Calu3 (cell line): Measurements from ENCODE around the gene SKIC8. TPM values are rescaled to one million over a fixed set of nuclear protein-coding genes. Genes with fewer than 3 reads are reported as not detected.

ENCODE experiments used
- BruUV-seq: library from RNA; stranded (reverse); fragments of 400-500 nt; replicated peaks from 2 replicates; lab custom pipeline; 2021; lab: Mats Ljungman, UMichigan
- CTCF ChIA-PET: fragments of 300-600 bp; sonication (Branson Sonifier 250); formaldehyde crosslinking; loops from one replicate; lab custom pipeline; 2022; ENCODE audit warnings: antibody characterized with exemption; lab: Charles Lee
- DNase-seq: peaks from one replicate; pipeline ENCODE4 v3.0.0; 2022
- H3K27ac Mint-ChIP-seq: one replicate; pipeline ENCODE4 v1.8.0; 2022; ENCODE audit warnings: mixed read lengths; ENCODE audit not compliant: unreplicated experiment
- H3K27me3 Mint-ChIP-seq: one replicate; pipeline ENCODE4 v1.8.0; 2022; ENCODE audit warnings: mixed read lengths; ENCODE audit not compliant: unreplicated experiment
- H3K36me3 Mint-ChIP-seq: one replicate; pipeline ENCODE4 v1.8.0; 2022; ENCODE audit warnings: mild to moderate bottlenecking, moderate library complexity, mixed read lengths; ENCODE audit not compliant: insufficient read depth, unreplicated experiment
- H3K4me1 Mint-ChIP-seq: one replicate; pipeline ENCODE4 v1.8.0; 2022; ENCODE audit warnings: mild to moderate bottlenecking, low read depth, mixed read lengths; ENCODE audit not compliant: unreplicated experiment
- H3K4me3 Mint-ChIP-seq: one replicate; pipeline ENCODE4 v1.8.0; 2022; ENCODE audit warnings: mild to moderate bottlenecking, low read depth, moderate library complexity, mixed read lengths; ENCODE audit not compliant: unreplicated experiment
- H3K9me3 Mint-ChIP-seq: one replicate; pipeline ENCODE4 v1.8.0; 2022; ENCODE audit warnings: low read depth, mixed read lengths; ENCODE audit not compliant: unreplicated experiment
- intact Hi-C: fragments of 100-400 bp; cut with micrococcal nuclease; formaldehyde crosslinking; loops from one replicate; pipeline ENCODE4 v1.10.0; 2022; ENCODE audit not compliant: unreplicated experiment
- total RNA-seq: library from RNA; stranded (reverse); gene quantifications from 2 replicates; pipeline ENCODE4 v1.2.3, GENCODE V29; 2022
- TF ChIP-seq, protein P1 (sequence below): fragments of 200-600 bp; IDR thresholded peaks from one replicate; pipeline ENCODE4 v1.8.0; 2022; ENCODE audit warnings: antibody characterized with exemption; ENCODE audit not compliant: unreplicated experiment

Gene SKIC8
- total RNA-seq, 1 experiment from 2014 or later: 67.8 TPM

- TF ChIP-seq, protein P1, sequence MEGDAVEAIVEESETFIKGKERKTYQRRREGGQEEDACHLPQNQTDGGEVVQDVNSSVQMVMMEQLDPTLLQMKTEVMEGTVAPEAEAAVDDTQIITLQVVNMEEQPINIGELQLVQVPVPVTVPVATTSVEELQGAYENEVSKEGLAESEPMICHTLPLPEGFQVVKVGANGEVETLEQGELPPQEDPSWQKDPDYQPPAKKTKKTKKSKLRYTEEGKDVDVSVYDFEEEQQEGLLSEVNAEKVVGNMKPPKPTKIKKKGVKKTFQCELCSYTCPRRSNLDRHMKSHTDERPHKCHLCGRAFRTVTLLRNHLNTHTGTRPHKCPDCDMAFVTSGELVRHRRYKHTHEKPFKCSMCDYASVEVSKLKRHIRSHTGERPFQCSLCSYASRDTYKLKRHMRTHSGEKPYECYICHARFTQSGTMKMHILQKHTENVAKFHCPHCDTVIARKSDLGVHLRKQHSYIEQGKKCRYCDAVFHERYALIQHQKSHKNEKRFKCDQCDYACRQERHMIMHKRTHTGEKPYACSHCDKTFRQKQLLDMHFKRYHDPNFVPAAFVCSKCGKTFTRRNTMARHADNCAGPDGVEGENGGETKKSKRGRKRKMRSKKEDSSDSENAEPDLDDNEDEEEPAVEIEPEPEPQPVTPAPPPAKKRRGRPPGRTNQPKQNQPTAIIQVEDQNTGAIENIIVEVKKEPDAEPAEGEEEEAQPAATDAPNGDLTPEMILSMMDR: no peak
- DNase-seq: peak; percentile 30
- H3K27me3 Mint-ChIP-seq: no peaks in the 10 kb centered on the region
- H3K4me3 Mint-ChIP-seq: peak overlapping the region; percentile 30
- H3K4me1 Mint-ChIP-seq: peaks cover 47% of the 10 kb centered on the region
- BruUV-seq: no TSS peak
- intact Hi-C loops: no loop called here
- CTCF ChIA-PET: no interaction called here
- H3K27ac Mint-ChIP-seq: peak overlapping the region; percentile 81
- peaks cover 21% of the 10 kb centered on the region for H3K36me3 Mint-ChIP-seq
- no peaks in the 10 kb centered on the region for H3K9me3 Mint-ChIP-seq
Measured at GRCh38 chr15:78301828-78302227, 2.4 kb upstream of the SKIC8 start.

DNA sequence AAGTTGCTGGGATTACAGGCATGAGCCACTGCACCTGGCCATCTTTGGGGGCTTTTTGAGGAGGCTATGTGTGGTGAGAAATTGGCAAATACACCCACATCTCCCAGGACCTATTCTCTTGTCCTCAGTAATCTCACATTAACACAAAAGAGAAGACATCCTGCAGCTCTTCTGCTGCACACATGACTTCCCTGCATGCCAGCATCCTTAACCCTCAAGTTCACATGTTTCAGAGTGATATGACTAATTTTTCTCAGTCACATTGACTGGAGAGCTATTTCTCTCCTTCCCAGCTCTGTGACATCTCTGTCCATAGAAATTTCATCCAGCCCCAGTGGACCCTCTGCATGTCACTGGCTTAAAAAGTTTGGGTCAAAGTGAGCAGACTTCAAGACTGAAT is 1.9 kb upstream of the SKIC8 start:
- Mint-ChIP-seq H3K4me1 (peaks cover 42% of the 10 kb centered on the region), H3K36me3 (peaks cover 21% of the 10 kb centered on the region), H3K27me3 (no peaks in the 10 kb centered on the region), H3K9me3 (no peaks in the 10 kb centered on the region), H3K27ac (peak overlapping the region; percentile 81), H3K4me3 (peak overlapping the region; percentile 30)
- intact Hi-C loops: no loop called here
- BruUV-seq: no TSS peak
- TF ChIP-seq, protein P1: no peak
- CTCF ChIA-PET: no interaction called here
- DNase-seq: no peak

- H3K36me3 Mint-ChIP-seq: peaks cover 27% of the 10 kb centered on the region
- no peak for DNase-seq
- no peak overlapping the region for H3K27ac Mint-ChIP-seq
- TF ChIP-seq, protein P1: no peak
- no peaks in the 10 kb centered on the region for H3K9me3 Mint-ChIP-seq
- no TSS peak for BruUV-seq
- H3K27me3 Mint-ChIP-seq: no peaks in the 10 kb centered on the region
- no peak overlapping the region for H3K4me3 Mint-ChIP-seq
- H3K4me1 Mint-ChIP-seq: peaks cover 8% of the 10 kb centered on the region
- intact Hi-C loops: no loop called here
- CTCF ChIA-PET: interaction anchor here (0.6 kb wide), 1 partner anchor 224 kb away, joined by 4 read pairs; no protein-coding TSS in a partner anchor
Measured at GRCh38 chr15:78292219-78292618, 7.2 kb downstream of the SKIC8 start.

GRCh38 chr15:78291698-78292097 is 7.7 kb downstream of the SKIC8 start:
- no peaks in the 10 kb centered on the region for H3K9me3 Mint-ChIP-seq
- TF ChIP-seq, protein P1: no peak
- BruUV-seq: no TSS peak
- no peak overlapping the region for H3K27ac Mint-ChIP-seq
- H3K27me3 Mint-ChIP-seq: no peaks in the 10 kb centered on the region
- H3K4me3 Mint-ChIP-seq: no peak overlapping the region
- peaks cover 8% of the 10 kb centered on the region for H3K4me1 Mint-ChIP-seq
- intact Hi-C loops: no loop called here
- peaks cover 27% of the 10 kb centered on the region for H3K36me3 Mint-ChIP-seq
- DNase-seq: peak; percentile 27
- CTCF ChIA-PET: interaction anchor here (0.6 kb wide), 1 partner anchor 225 kb away, joined by 4 read pairs; no protein-coding TSS in a partner anchor
